Measurements from ENCODE around the gene EDNRB. TPM values are rescaled to one million over a fixed set of nuclear protein-coding genes. Genes with fewer than 3 reads are reported as not detected.
"Not testable (repeated sequence)": the region's sequence is repeated elsewhere in the genome, so short reads cannot be mapped to it uniquely, and the experiment has no call there.

EDNRB gene
- total RNA-seq, 1 experiment from 2014 or later, result 19.2 TPM

- intact Hi-C loops (cut with micrococcal nuclease; ENCODE audit: unreplicated experiment), result loop anchor here (2.0 kb wide), 1 partner anchor 23 kb away; no protein-coding TSS in a partner anchor
- ChIA-PET CTCF (no interaction called here), POLR2A (no interaction called here)
- Mint-ChIP-seq H3K9me3 (ENCODE audit: unreplicated experiment) (peaks cover 10% of the 10 kb centered on the region), H3K27me3 (ENCODE audit: insufficient read depth, unreplicated experiment) (no peaks in the 10 kb centered on the region), H3K27ac (ENCODE audit: unreplicated experiment) (peak overlapping the region; percentile 33), H3K4me1 (ENCODE audit: low read depth, unreplicated experiment) (peaks cover 21% of the 10 kb centered on the region), H3K4me3 (ENCODE audit: unreplicated experiment) (no peak overlapping the region), H3K36me3 (ENCODE audit: insufficient read depth, unreplicated experiment) (no peaks in the 10 kb centered on the region)
- Histone ChIP-seq H3K27me3 (replicated peaks; ENCODE audit: control insufficient read depth, insufficient read depth, low read length) (no peaks in the 10 kb centered on the region), H3K36me3 (ENCODE audit: control insufficient read depth, insufficient read depth, low read length) (no peaks in the 10 kb centered on the region), H3K4me3 (ENCODE audit: low read depth, low read length) (no peak overlapping the region), H3K4me1 (peaks cover 14% of the 10 kb centered on the region), H3K9me3 (peaks cover 5% of the 10 kb centered on the region; the same call in 1 of the 2 replicates)
- no TSS peak for BruUV-seq (replicated peaks)
- TF ChIP-seq, protein P1, sequence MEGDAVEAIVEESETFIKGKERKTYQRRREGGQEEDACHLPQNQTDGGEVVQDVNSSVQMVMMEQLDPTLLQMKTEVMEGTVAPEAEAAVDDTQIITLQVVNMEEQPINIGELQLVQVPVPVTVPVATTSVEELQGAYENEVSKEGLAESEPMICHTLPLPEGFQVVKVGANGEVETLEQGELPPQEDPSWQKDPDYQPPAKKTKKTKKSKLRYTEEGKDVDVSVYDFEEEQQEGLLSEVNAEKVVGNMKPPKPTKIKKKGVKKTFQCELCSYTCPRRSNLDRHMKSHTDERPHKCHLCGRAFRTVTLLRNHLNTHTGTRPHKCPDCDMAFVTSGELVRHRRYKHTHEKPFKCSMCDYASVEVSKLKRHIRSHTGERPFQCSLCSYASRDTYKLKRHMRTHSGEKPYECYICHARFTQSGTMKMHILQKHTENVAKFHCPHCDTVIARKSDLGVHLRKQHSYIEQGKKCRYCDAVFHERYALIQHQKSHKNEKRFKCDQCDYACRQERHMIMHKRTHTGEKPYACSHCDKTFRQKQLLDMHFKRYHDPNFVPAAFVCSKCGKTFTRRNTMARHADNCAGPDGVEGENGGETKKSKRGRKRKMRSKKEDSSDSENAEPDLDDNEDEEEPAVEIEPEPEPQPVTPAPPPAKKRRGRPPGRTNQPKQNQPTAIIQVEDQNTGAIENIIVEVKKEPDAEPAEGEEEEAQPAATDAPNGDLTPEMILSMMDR (IDR thresholded peaks at IDR 0.05; ENCODE audit: insufficient read depth in 1 of 2, low read depth in 1 of 2, low read length in 1 of 2, severe bottlenecking in 1 of 2, unreplicated experiment in 1 of 2), result no peak
- no peak for DNase-seq
Measured at GRCh38 chr13:77952276-77952675, 33.6 kb upstream of the EDNRB start.

DNA sequence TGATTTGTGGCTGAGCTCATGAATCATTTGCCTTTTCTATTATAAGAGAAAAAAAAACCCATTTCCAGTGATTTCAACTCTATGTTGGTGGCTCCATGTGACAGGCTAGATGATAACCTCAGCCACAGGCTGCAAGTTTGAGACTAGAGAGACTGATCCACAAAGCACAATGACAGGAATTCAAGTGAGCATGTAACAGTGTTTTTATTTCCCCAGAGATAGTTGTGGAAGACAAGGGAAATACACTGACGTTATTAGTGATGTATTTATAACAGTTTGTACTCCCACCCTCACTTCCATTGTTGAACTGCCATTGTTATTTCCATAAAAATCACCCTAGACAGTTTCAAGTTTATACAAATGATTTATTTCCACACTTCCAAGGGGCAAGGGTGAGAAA lies 27.9 kb upstream of the EDNRB start:
- Histone ChIP-seq H3K4me3 (ENCODE audit: low read depth, low read length) (no peak overlapping the region), H3K27me3 (replicated peaks; ENCODE audit: control insufficient read depth, insufficient read depth, low read length) (no peaks in the 10 kb centered on the region), H3K36me3 (ENCODE audit: control insufficient read depth, insufficient read depth, low read length) (no peaks in the 10 kb centered on the region), H3K4me1 (no peaks in the 10 kb centered on the region), H3K9me3 (no peaks in the 10 kb centered on the region)
- no peaks in the 10 kb centered on the region for H3K4me1 Mint-ChIP-seq (ENCODE audit: low read depth, unreplicated experiment)
- no peaks in the 10 kb centered on the region for H3K9me3 Mint-ChIP-seq (ENCODE audit: unreplicated experiment)
- TF ChIP-seq, protein P1 (IDR thresholded peaks at IDR 0.05; ENCODE audit: insufficient read depth in 1 of 2, low read depth in 1 of 2, low read length in 1 of 2, severe bottlenecking in 1 of 2, unreplicated experiment in 1 of 2), result no peak
- no peak overlapping the region for H3K4me3 Mint-ChIP-seq (ENCODE audit: unreplicated experiment)
- intact Hi-C loops (cut with micrococcal nuclease; ENCODE audit: unreplicated experiment), result no loop called here
- peaks cover 6% of the 10 kb centered on the region for H3K36me3 Mint-ChIP-seq (ENCODE audit: insufficient read depth, unreplicated experiment)
- no peaks in the 10 kb centered on the region for H3K27me3 Mint-ChIP-seq (ENCODE audit: insufficient read depth, unreplicated experiment)
- CTCF ChIA-PET, result no interaction called here
- POLR2A ChIA-PET, result no interaction called here
- no peak for DNase-seq
- no peak overlapping the region for H3K27ac Mint-ChIP-seq (ENCODE audit: unreplicated experiment)
- no TSS peak for BruUV-seq (replicated peaks)

- H3K4me1 Mint-ChIP-seq (ENCODE audit: low read depth, unreplicated experiment); BruUV-seq (replicated peaks); POLR2A ChIA-PET; H3K4me1 ChIP-seq; H3K27ac Mint-ChIP-seq (ENCODE audit: unreplicated experiment); DNase-seq; H3K27me3 Mint-ChIP-seq (ENCODE audit: insufficient read depth, unreplicated experiment); H3K4me3 Mint-ChIP-seq (ENCODE audit: unreplicated experiment); H3K9me3 Mint-ChIP-seq (ENCODE audit: unreplicated experiment); H3K27me3 ChIP-seq (replicated peaks; ENCODE audit: control insufficient read depth, insufficient read depth, low read length); CTCF ChIA-PET; H3K36me3 ChIP-seq (ENCODE audit: control insufficient read depth, insufficient read depth, low read length); intact Hi-C loops (cut with micrococcal nuclease; ENCODE audit: unreplicated experiment); H3K9me3 ChIP-seq; H3K4me3 ChIP-seq (ENCODE audit: low read depth, low read length): not testable (repeated sequence)
- H3K36me3 Mint-ChIP-seq (ENCODE audit: insufficient read depth, unreplicated experiment), result peaks cover 22% of the 10 kb centered on the region
Measured at GRCh38 chr13:77935063-77935462, 16.4 kb upstream of the EDNRB start.

GRCh38 chr13:77930430-77930829 lies 11.8 kb upstream of the EDNRB start:
- peaks cover 11% of the 10 kb centered on the region for H3K36me3 Mint-ChIP-seq (ENCODE audit: insufficient read depth, unreplicated experiment)
- intact Hi-C loops (cut with micrococcal nuclease; ENCODE audit: unreplicated experiment), result no loop called here
- Histone ChIP-seq H3K27me3 (replicated peaks; ENCODE audit: control insufficient read depth, insufficient read depth, low read length) (no peaks in the 10 kb centered on the region), H3K4me3 (ENCODE audit: low read depth, low read length) (no peak overlapping the region), H3K36me3 (ENCODE audit: control insufficient read depth, insufficient read depth, low read length) (no peaks in the 10 kb centered on the region), H3K4me1 (no peaks in the 10 kb centered on the region), H3K9me3 (no peaks in the 10 kb centered on the region)
- ChIA-PET CTCF (no interaction called here), POLR2A (no interaction called here)
- TF ChIP-seq, protein P1 (IDR thresholded peaks at IDR 0.05; ENCODE audit: insufficient read depth in 1 of 2, low read depth in 1 of 2, low read length in 1 of 2, severe bottlenecking in 1 of 2, unreplicated experiment in 1 of 2), result no peak
- no TSS peak for BruUV-seq (replicated peaks)
- H3K4me1 Mint-ChIP-seq (ENCODE audit: low read depth, unreplicated experiment), result no peaks in the 10 kb centered on the region
- H3K9me3 Mint-ChIP-seq (ENCODE audit: unreplicated experiment), result no peaks in the 10 kb centered on the region
- no peak overlapping the region for H3K4me3 Mint-ChIP-seq (ENCODE audit: unreplicated experiment)
- no peak overlapping the region for H3K27ac Mint-ChIP-seq (ENCODE audit: unreplicated experiment)
- H3K27me3 Mint-ChIP-seq (ENCODE audit: insufficient read depth, unreplicated experiment), result no peaks in the 10 kb centered on the region
- DNase-seq, result no peak

Data from Caco-2 (cell line).